ENCODE measurements around the gene ACTA2.

Gene ACTA2

DNA sequence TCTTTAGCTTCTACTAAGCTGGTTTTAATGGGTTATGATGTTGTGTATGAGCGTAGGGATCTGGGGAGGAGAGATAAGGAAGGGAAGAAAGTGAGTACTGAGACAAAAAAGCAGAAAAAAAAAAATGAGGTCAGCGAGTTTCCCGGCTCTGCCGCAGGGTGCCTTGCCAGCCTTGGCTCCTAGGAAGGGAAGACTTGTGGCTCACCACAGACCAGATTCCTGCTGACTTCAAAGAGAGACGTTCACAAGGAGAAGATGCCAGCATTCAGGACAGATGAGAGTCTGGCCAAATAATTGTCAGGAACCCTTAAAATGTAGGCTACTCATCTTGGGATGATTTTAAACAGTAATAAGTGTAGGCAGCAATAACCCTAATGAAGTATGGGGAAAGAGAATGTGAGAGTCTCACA is 26.6 kb upstream of the ACTA2 start:
- no peak overlapping the region for H2BK5ac ChIP-seq (ENCODE audit: low read depth, low read length, poor library complexity)
- H2BK120ac ChIP-seq (ENCODE audit: insufficient read depth, low read length, poor library complexity) = no peak overlapping the region
- H3K27me3 ChIP-seq (ENCODE audit: insufficient read depth, low read length) = no peaks in the 10 kb centered on the region
- WGBS (ENCODE audit: extremely low coverage, insufficient coverage, insufficient read length) = 100% methylated on average over 1 of the region's 5 CpGs
- no peaks in the 10 kb centered on the region for H3K9me3 ChIP-seq (ENCODE audit: insufficient read depth, low read depth, low read length)
- H2AK5ac ChIP-seq (ENCODE audit: low read length) = no peak overlapping the region
- no peak overlapping the region for H3K27ac ChIP-seq (ENCODE audit: low read depth, low read length)
- H3K4me3 ChIP-seq (ENCODE audit: low read depth, low read length) = no peak overlapping the region
- H3K4me1 ChIP-seq (ENCODE audit: control insufficient read depth in 1 of 2, insufficient read depth in 2 of 2, low read length in 2 of 2) = peaks cover 0 to 3% of the 10 kb centered on the region in 2 experiments
- no peak overlapping the region for H2BK12ac ChIP-seq (ENCODE audit: low read length)
- no peak overlapping the region for H3K18ac ChIP-seq (ENCODE audit: low read length)
- no peak overlapping the region for H3K14ac ChIP-seq (ENCODE audit: low read length)
- DNase-seq = no peak
- no peak overlapping the region for H3K9ac ChIP-seq (ENCODE audit: low read length)
- H3K79me2 ChIP-seq (ENCODE audit: control insufficient read depth, insufficient read depth, low read length, poor library complexity) = no peaks in the 10 kb centered on the region
- no peak overlapping the region for H3K4ac ChIP-seq (ENCODE audit: low read depth, low read length)
- H3K23ac ChIP-seq (ENCODE audit: low read length) = no peak overlapping the region
- no peak overlapping the region for H4K91ac ChIP-seq (ENCODE audit: low read depth, low read length)
- no peaks in the 10 kb centered on the region for H3K79me1 ChIP-seq (ENCODE audit: low read length)
- no peak overlapping the region for H2AFZ ChIP-seq (ENCODE audit: insufficient read depth, low read length, poor library complexity)
- H4K12ac ChIP-seq (ENCODE audit: low read depth, low read length) = no peak overlapping the region
- H3K36me3 ChIP-seq (ENCODE audit: control insufficient read depth in 1 of 2, insufficient read depth in 2 of 2, low read length in 2 of 2) = no peaks in the 10 kb centered on the region
- H3K4me2 ChIP-seq (ENCODE audit: low read length) = no peak overlapping the region
- no peak overlapping the region for H4K8ac ChIP-seq (ENCODE audit: low read depth, low read length)

DNA sequence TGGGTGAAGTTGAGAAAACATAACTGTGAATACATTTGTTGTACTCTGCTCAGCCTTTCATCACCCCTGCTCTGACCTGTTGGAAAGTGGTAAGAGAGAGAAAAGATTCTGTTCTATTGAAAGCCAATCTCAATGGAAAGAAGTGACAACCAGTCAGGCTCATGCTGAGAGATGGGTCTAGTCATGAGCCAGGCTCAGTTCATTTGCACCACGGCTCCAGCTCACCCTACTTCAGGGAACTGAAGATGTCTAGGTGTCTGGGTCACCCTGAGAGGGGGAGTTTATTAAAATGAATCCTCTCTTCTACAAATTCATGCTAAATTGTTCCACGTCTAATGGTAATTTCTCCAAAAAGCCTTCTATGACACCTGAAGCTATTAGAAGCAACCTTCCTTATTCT is 25.9 kb upstream of the ACTA2 start:
- Histone ChIP-seq H2AFZ (ENCODE audit: insufficient read depth, low read length, poor library complexity) (no peak overlapping the region), H2BK5ac (ENCODE audit: low read depth, low read length, poor library complexity) (no peak overlapping the region), H2BK12ac (ENCODE audit: low read length) (no peak overlapping the region), H3K4me1 (ENCODE audit: control insufficient read depth in 1 of 2, insufficient read depth in 2 of 2, low read length in 2 of 2) (peaks cover 0 to 3% of the 10 kb centered on the region in 2 experiments), H2BK120ac (ENCODE audit: insufficient read depth, low read length, poor library complexity) (no peak overlapping the region), H3K79me2 (ENCODE audit: control insufficient read depth, insufficient read depth, low read length, poor library complexity) (no peaks in the 10 kb centered on the region), H3K27ac (ENCODE audit: low read depth, low read length) (no peak overlapping the region), H3K18ac (ENCODE audit: low read length) (no peak overlapping the region), H3K23ac (ENCODE audit: low read length) (no peak overlapping the region), H3K36me3 (ENCODE audit: control insufficient read depth in 1 of 2, insufficient read depth in 2 of 2, low read length in 2 of 2) (no peaks in the 10 kb centered on the region), H4K8ac (ENCODE audit: low read depth, low read length) (no peak overlapping the region), H3K14ac (ENCODE audit: low read length) (no peak overlapping the region), H3K4me3 (ENCODE audit: low read depth, low read length) (no peak overlapping the region), H4K91ac (ENCODE audit: low read depth, low read length) (no peak overlapping the region), H2AK5ac (ENCODE audit: low read length) (no peak overlapping the region), H4K12ac (ENCODE audit: low read depth, low read length) (no peak overlapping the region), H3K4ac (ENCODE audit: low read depth, low read length) (no peak overlapping the region), H3K79me1 (ENCODE audit: low read length) (no peaks in the 10 kb centered on the region), H3K9ac (ENCODE audit: low read length) (no peak overlapping the region), H3K27me3 (ENCODE audit: insufficient read depth, low read length) (no peaks in the 10 kb centered on the region), H3K4me2 (ENCODE audit: low read length) (no peak overlapping the region), H3K9me3 (ENCODE audit: insufficient read depth, low read depth, low read length) (no peaks in the 10 kb centered on the region)
- WGBS (ENCODE audit: extremely low coverage, insufficient coverage, insufficient read length) = no CpG with 5 or more reads among the region's 2 CpGs
- no peak for DNase-seq

GRCh38 chr10:88975377-88975720 is 22.8 kb upstream of the ACTA2 start:
- Histone ChIP-seq H3K14ac (ENCODE audit: low read length) (no peak overlapping the region), H2BK120ac (ENCODE audit: insufficient read depth, low read length, poor library complexity) (no peak overlapping the region), H3K9me3 (ENCODE audit: insufficient read depth, low read depth, low read length) (no peaks in the 10 kb centered on the region), H2AFZ (ENCODE audit: insufficient read depth, low read length, poor library complexity) (no peak overlapping the region), H3K79me1 (ENCODE audit: low read length) (no peaks in the 10 kb centered on the region), H2BK5ac (ENCODE audit: low read depth, low read length, poor library complexity) (no peak overlapping the region), H4K12ac (ENCODE audit: low read depth, low read length) (no peak overlapping the region), H3K4me3 (ENCODE audit: low read depth, low read length) (no peak overlapping the region), H3K18ac (ENCODE audit: low read length) (no peak overlapping the region), H3K4ac (ENCODE audit: low read depth, low read length) (no peak overlapping the region), H4K8ac (ENCODE audit: low read depth, low read length) (no peak overlapping the region), H3K36me3 (ENCODE audit: control insufficient read depth in 1 of 2, insufficient read depth in 2 of 2, low read length in 2 of 2) (no peaks in the 10 kb centered on the region), H3K23ac (ENCODE audit: low read length) (no peak overlapping the region), H3K27ac (ENCODE audit: low read depth, low read length) (no peak overlapping the region), H3K4me2 (ENCODE audit: low read length) (no peak overlapping the region), H2AK5ac (ENCODE audit: low read length) (no peak overlapping the region), H3K79me2 (ENCODE audit: control insufficient read depth, insufficient read depth, low read length, poor library complexity) (no peaks in the 10 kb centered on the region), H3K4me1 (ENCODE audit: control insufficient read depth in 1 of 2, insufficient read depth in 2 of 2, low read length in 2 of 2) (peaks cover 0 to 3% of the 10 kb centered on the region in 2 experiments), H4K91ac (ENCODE audit: low read depth, low read length) (no peak overlapping the region), H3K9ac (ENCODE audit: low read length) (no peak overlapping the region), H3K27me3 (ENCODE audit: insufficient read depth, low read length) (no peaks in the 10 kb centered on the region), H2BK12ac (ENCODE audit: low read length) (no peak overlapping the region)
- DNase-seq = no peak
- no CpG with 5 or more reads among the region's 3 CpGs for WGBS (ENCODE audit: extremely low coverage, insufficient coverage, insufficient read length)

DNA sequence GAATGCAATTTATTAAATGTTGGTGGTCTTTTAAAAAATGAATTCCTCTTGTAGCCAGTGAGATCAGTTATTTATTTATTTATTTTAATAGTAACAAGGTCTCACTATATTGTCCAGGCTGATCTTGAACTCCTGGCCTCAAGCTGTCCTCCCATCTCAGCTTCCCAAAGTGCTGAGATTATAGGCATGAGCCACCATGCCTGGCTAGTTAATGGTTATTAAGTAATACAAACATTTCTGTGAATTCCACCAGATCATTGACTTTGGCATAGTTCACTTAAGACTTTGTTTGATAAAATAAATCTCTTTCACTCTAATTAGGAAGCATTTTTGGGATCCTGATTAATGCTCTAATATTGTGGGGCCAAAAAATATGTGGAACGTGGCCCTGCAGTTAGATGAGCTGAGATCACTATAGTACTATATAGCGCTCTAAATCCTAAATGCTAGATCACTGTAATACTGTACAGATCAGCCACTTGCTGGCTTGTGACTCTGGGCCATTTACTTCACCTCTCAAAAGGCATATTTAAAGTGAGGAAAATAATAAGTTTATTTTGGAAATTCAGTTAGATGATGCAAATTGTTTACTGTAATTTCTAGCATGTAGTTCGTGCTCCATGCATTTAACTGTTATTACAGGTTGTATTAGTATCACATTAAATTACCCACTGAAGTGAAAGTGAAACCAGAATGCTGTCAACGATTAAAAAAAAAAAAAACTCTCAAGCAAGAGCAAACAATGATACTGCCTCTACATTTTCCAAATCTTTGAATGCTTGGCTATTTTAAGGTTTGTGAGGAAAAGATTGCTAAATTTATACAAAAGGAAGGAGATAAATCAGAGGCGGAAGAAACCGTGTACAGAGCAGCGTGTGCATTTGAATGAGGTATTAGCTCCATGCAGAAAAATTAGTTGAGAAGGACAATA is 22.1 kb upstream of the ACTA2 start:
- H3K79me2 ChIP-seq (ENCODE audit: control insufficient read depth, insufficient read depth, low read length, poor library complexity) = no peaks in the 10 kb centered on the region
- H3K23ac ChIP-seq (ENCODE audit: low read length) = no peak overlapping the region
- H3K4me1 ChIP-seq (ENCODE audit: control insufficient read depth in 1 of 2, insufficient read depth in 2 of 2, low read length in 2 of 2) = no peaks in the 10 kb centered on the region

More for the DNA sequence above, 22.1 kb upstream of the ACTA2 start:
- Histone ChIP-seq H3K9me3 (ENCODE audit: insufficient read depth, low read depth, low read length) (no peaks in the 10 kb centered on the region), H2BK120ac (ENCODE audit: insufficient read depth, low read length, poor library complexity) (no peak overlapping the region), H3K4ac (ENCODE audit: low read depth, low read length) (no peak overlapping the region), H3K4me3 (ENCODE audit: low read depth, low read length) (no peak overlapping the region), H3K18ac (ENCODE audit: low read length) (no peak overlapping the region), H2BK5ac (ENCODE audit: low read depth, low read length, poor library complexity) (no peak overlapping the region), H4K8ac (ENCODE audit: low read depth, low read length) (no peak overlapping the region), H2AFZ (ENCODE audit: insufficient read depth, low read length, poor library complexity) (no peak overlapping the region), H3K9ac (ENCODE audit: low read length) (no peak overlapping the region), H3K14ac (ENCODE audit: low read length) (no peak overlapping the region), H4K91ac (ENCODE audit: low read depth, low read length) (no peak overlapping the region), H2AK5ac (ENCODE audit: low read length) (no peak overlapping the region), H3K4me2 (ENCODE audit: low read length) (no peak overlapping the region), H3K79me1 (ENCODE audit: low read length) (no peaks in the 10 kb centered on the region), H4K12ac (ENCODE audit: low read depth, low read length) (no peak overlapping the region), H3K27me3 (ENCODE audit: insufficient read depth, low read length) (no peaks in the 10 kb centered on the region), H3K27ac (ENCODE audit: low read depth, low read length) (no peak overlapping the region), H3K36me3 (ENCODE audit: control insufficient read depth in 1 of 2, insufficient read depth in 2 of 2, low read length in 2 of 2) (no peaks in the 10 kb centered on the region), H2BK12ac (ENCODE audit: low read length) (no peak overlapping the region)
- WGBS (ENCODE audit: extremely low coverage, insufficient coverage, insufficient read length) = no CpG with 5 or more reads among the region's 7 CpGs
- DNase-seq = peak in 1 of 2 donors; percentile 8

Data from trophoblast cell (in vitro differentiated cells and primary cell).